ENCODE results near the gene ZNF480. TPM values are rescaled to one million over a fixed set of nuclear protein-coding genes. Genes with fewer than 3 reads are reported as not detected.
A peak's percentile ranks its signal among the peaks of the same experiment; 100 is the strongest.

ZNF480 gene
- total and polyA plus RNA-seq, 2 of the 8 experiments (the other 6 are each of a cell fraction or from before 2014, with no cell fraction given), result 3.4 to 32.9 TPM

DNA sequence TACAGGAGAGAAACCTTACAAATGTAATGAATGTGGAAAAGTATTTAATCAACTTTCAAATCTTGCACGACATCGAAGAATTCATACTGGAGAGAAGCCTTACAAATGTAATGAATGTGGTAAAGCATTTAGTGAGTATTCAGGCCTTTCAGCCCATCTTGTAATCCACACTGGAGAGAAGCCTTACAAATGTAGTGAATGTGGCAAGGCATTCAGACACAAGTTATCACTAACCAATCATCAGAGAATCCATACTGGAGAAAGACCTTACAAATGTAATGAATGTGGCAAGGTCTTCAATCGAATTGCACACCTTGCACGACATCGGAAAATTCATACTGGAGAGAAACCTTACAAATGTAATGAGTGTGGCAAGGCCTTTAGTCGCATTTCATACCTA is 25.5 kb downstream of the ZNF480 start:
- DNase-seq (ENCODE audit: low read depth in 1 of 2, low spot score in 2 of 2), result no peak
- TF ChIP-seq TAF1 (IDR thresholded peaks at IDR 0.05; ENCODE audit: low read depth, low read length) (no peak), RBBP5 (IDR thresholded peaks at IDR 0.05; ENCODE audit: borderline replicate concordance, low read depth, low read length) (no peak), PHF8 (conservative IDR thresholded peaks at IDR 0.05; ENCODE audit: low read depth, low read length) (no peak), POU5F1 (IDR thresholded peaks at IDR 0.05; ENCODE audit: low read depth, low read length) (no peak), TCF12 (IDR thresholded peaks at IDR 0.05; ENCODE audit: low read depth, low read length) (no peak), ZNF274 (IDR thresholded peaks at IDR 0.05; ENCODE audit: borderline replicate concordance, extremely low read depth, low read length) (peak; percentile 72; the same call in 1 of the 2 replicates), YY1 (IDR thresholded peaks at IDR 0.05; ENCODE audit: low read depth, low read length) (no peak), JUND (IDR thresholded peaks at IDR 0.05; ENCODE audit: low read length) (no peak)
- TF ChIP-seq, protein P1, sequence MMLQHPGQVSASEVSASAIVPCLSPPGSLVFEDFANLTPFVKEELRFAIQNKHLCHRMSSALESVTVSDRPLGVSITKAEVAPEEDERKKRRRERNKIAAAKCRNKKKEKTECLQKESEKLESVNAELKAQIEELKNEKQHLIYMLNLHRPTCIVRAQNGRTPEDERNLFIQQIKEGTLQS (IDR thresholded peaks at IDR 0.05; ENCODE audit: insufficient read depth, low read depth, low read length), result no peak
- H4K8ac ChIP-seq (ENCODE audit: extremely low read depth, insufficient read depth, low read length), result no peak overlapping the region; the same call in 1 of the 2 replicates
- H3K27me3 ChIP-seq (replicated peaks in 1 of 4; ENCODE audit: control insufficient read depth in 3 of 4, extremely low read depth in 1 of 4, insufficient read depth in 3 of 4, low read length in 3 of 4), result no peaks in the 10 kb centered on the region
- peaks cover 83 to 85% of the 10 kb centered on the region in 2 experiments for H3K9me3 ChIP-seq (ENCODE audit: insufficient read depth in 2 of 2, low read depth in 1 of 2, low read length in 1 of 2)
- H3K4me1 ChIP-seq (replicated peaks in 1 of 4; ENCODE audit: control insufficient read depth in 3 of 4, insufficient read depth in 4 of 4, low read length in 3 of 4), result no peaks in the 10 kb centered on the region
- ChIA-PET POLR2A (ENCODE audit: partially characterized antibody) (no interaction called here), CTCF (ENCODE audit: partially characterized antibody) (no interaction called here)
- H2BK12ac ChIP-seq (ENCODE audit: low read depth, low read length), result no peak overlapping the region
- H2BK15ac ChIP-seq (ENCODE audit: low read length), result no peak overlapping the region
- no peak overlapping the region for H2BK120ac ChIP-seq (replicated peaks; ENCODE audit: low read depth, low read length)
- no peak overlapping the region for H2BK20ac ChIP-seq (ENCODE audit: low read length)
- no peak overlapping the region for H3K56ac ChIP-seq (replicated peaks; ENCODE audit: insufficient read length, low read depth, low read length)
- H2AK5ac ChIP-seq (ENCODE audit: low read depth, low read length), result no peak overlapping the region
- H4K91ac ChIP-seq (replicated peaks; ENCODE audit: insufficient read length, low read length), result no peak overlapping the region
- H3K27ac ChIP-seq (ENCODE audit: low read depth, low read length), result no peak overlapping the region
- no peak overlapping the region for H3K18ac ChIP-seq (ENCODE audit: extremely low read depth, low read length)
- no peaks in the 10 kb centered on the region for H3K79me2 ChIP-seq (ENCODE audit: control insufficient read depth in 1 of 2, insufficient read depth in 2 of 2, low read length in 2 of 2)
- no peak overlapping the region for H3K4me2 ChIP-seq (ENCODE audit: insufficient read depth in 1 of 2, low read depth in 2 of 2, low read length in 2 of 2)
- FAIRE-seq, result no peak
- H4K5ac ChIP-seq (ENCODE audit: insufficient read length, low read depth, low read length), result no peak overlapping the region
- H3K14ac ChIP-seq (ENCODE audit: insufficient read length), result no peak overlapping the region
- no peaks in the 10 kb centered on the region for H3K23me2 ChIP-seq (ENCODE audit: low read depth, low read length)
- H2AFZ ChIP-seq (ENCODE audit: low read length), result no peak overlapping the region
- H3K4ac ChIP-seq (replicated peaks; ENCODE audit: insufficient read length, low read depth, low read length), result no peak overlapping the region
- no peak overlapping the region for H3K23ac ChIP-seq (ENCODE audit: insufficient read length)
- H3K79me1 ChIP-seq (ENCODE audit: low read depth, low read length), result no peaks in the 10 kb centered on the region
- no peak overlapping the region for H3K9ac ChIP-seq (replicated peaks in 1 of 4; ENCODE audit: extremely low read depth in 1 of 4, low read depth in 3 of 4, low read length in 3 of 4)
- no peaks in the 10 kb centered on the region for H4K20me1 ChIP-seq (replicated peaks in 1 of 2; ENCODE audit: control insufficient read depth in 1 of 2, insufficient read depth in 2 of 2, low read length in 2 of 2)
- peaks cover 6 to 71% (median 35%) of the 10 kb centered on the region in 4 experiments; a peak in 7 of 8 replicates for H3K36me3 ChIP-seq (ENCODE audit: control insufficient read depth in 2 of 4, insufficient read depth in 4 of 4, low read length in 3 of 4)
- no peak overlapping the region for H3K4me3 ChIP-seq (ENCODE audit: extremely low read depth in 1 of 4, insufficient read depth in 2 of 4, low read depth in 3 of 4, low read length in 4 of 4)
- H2BK5ac ChIP-seq (ENCODE audit: low read depth, low read length), result no peak overlapping the region
- WGBS, 2 experiments (ENCODE audit: extremely low coverage in 1 of 2, insufficient coverage in 1 of 2, insufficient read length in 1 of 2, insufficient replicate concordance in 2 of 2, low coverage in 1 of 2, low lambda C conversion rate in 2 of 2, missing lambda C conversion rate in 1 of 2), result 94% methylated on average over 6 of the region's 6 CpGs; no CpG with 5 or more reads in 1 of the 2 experiments

Measured in H1 (cell line).